ENCODE results near the gene RNF4.

The RNF4 gene

GRCh38 chr4:2451821-2452785 is 16.8 kb upstream of the RNF4 start:
- no peak overlapping the region for H3K27ac ChIP-seq
- TF ChIP-seq CTCF (IDR thresholded peaks at IDR 0.05), result no peak
- no peak for TF ChIP-seq ZFX (IDR thresholded peaks at IDR 0.05; ENCODE audit: borderline replicate concordance)

GRCh38 chr4:2457481-2458295 is 11.2 kb upstream of the RNF4 start:
- TF ChIP-seq ZFX (IDR thresholded peaks at IDR 0.05; ENCODE audit: borderline replicate concordance), result no peak
- TF ChIP-seq CTCF (IDR thresholded peaks at IDR 0.05), result no peak
- H3K27ac ChIP-seq, result no peak overlapping the region

- TF ChIP-seq ZFX (IDR thresholded peaks at IDR 0.05; ENCODE audit: borderline replicate concordance), result no peak
- no peak for TF ChIP-seq CTCF (IDR thresholded peaks at IDR 0.05)
These were observed 10.1 kb upstream of the RNF4 start for GRCh38 chr4:2458546-2459491.

GRCh38 chr4:2459589-2460349 is 9.1 kb upstream of the RNF4 start:
- TF ChIP-seq ZFX (IDR thresholded peaks at IDR 0.05; ENCODE audit: borderline replicate concordance) (no peak), CTCF (IDR thresholded peaks at IDR 0.05) (no peak)
- no peak overlapping the region for H3K27ac ChIP-seq

More at GRCh38 chr4:2458546-2459491, 10.1 kb upstream of the RNF4 start:
- no peak overlapping the region for H3K27ac ChIP-seq

GRCh38 chr4:2461246-2461960 is 7.5 kb upstream of the RNF4 start:
- no peak overlapping the region for H3K27ac ChIP-seq
- TF ChIP-seq ZFX (IDR thresholded peaks at IDR 0.05; ENCODE audit: borderline replicate concordance) (no peak), CTCF (IDR thresholded peaks at IDR 0.05) (no peak)
